Measurements from ENCODE around the gene FNBP1L.
"Not testable (repeated sequence)": the region's sequence is repeated elsewhere in the genome, so short reads cannot be mapped to it uniquely, and the experiment has no call there.

GRCh38 chr1:93481899-93482298 is 34.0 kb downstream of the FNBP1L start:
- not testable (repeated sequence) for TF ChIP-seq EZH2 (IDR thresholded peaks at IDR 0.05; ENCODE audit: borderline replicate concordance, low read length); CTCF (conservative IDR thresholded peaks at IDR 0.05 in 1 of 2, IDR thresholded peaks at IDR 0.05 in 1 of 2; ENCODE audit: extremely low read depth in 1 of 2, insufficient read depth in 1 of 2, low read depth in 1 of 2, low read length in 2 of 2)
